Renal pelvis (tissue), 3 donors: ENCODE data around the gene CERS6. TPM values are rescaled to one million over a fixed set of nuclear protein-coding genes. Genes with fewer than 3 reads are reported as not detected.

Experiments
- polyA plus RNA-seq, 3 donors: library from polyadenylated mRNA; unstranded; fragments of 120-200 nt; gene quantifications; one replicate each; pipeline ENCODE4 v1.2.1, GENCODE V29; 2013; ENCODE audit not compliant: insufficient read length in 3 of 3

CERS6 gene
- polyA plus RNA-seq, 3 donors, result 41.8 to 44.3 (median 43.9) TPM

Other genes with a start within 250 kb of the CERS6 start
- gene STK39, start 208.7 kb upstream of the CERS6 start, polyA plus RNA-seq, result 10 to 100 TPM; 28.7 to 30.0 (median 30.0) TPM